GM19455 (cell line): ENCODE results near the gene SYNE1.
A peak's percentile ranks its signal among the peaks of the same experiment; 100 is the strongest.
"Not testable (repeated sequence)": the region's sequence is repeated elsewhere in the genome, so short reads cannot be mapped to it uniquely, and the experiment has no call there.

Source experiments
- ATAC-seq: cut with Tn5 transposase; IDR thresholded peaks from one replicate; pipeline ENCODE4 v1.9.1; 2021; ENCODE audit not compliant: unreplicated experiment

SYNE1 gene

GRCh38 chr6:152160346-152160745 lies 476.8 kb downstream of the SYNE1 start:
- peak; percentile 93 for ATAC-seq

- ATAC-seq: no peak
Observed at GRCh38 chr6:152155792-152156191, 481.4 kb downstream of the SYNE1 start.

- no peak for ATAC-seq
Observed at GRCh38 chr6:152154559-152155356, 482.4 kb downstream of the SYNE1 start.

GRCh38 chr6:152151920-152152319 lies 485.2 kb downstream of the SYNE1 start:
- no peak for ATAC-seq

- no peak for ATAC-seq
Observed at GRCh38 chr6:152150196-152150595, 487.0 kb downstream of the SYNE1 start.

GRCh38 chr6:152148412-152148811 lies 488.8 kb downstream of the SYNE1 start:
- ATAC-seq: no peak

- ATAC-seq: no peak
Observed at GRCh38 chr6:152147269-152147668, 489.9 kb downstream of the SYNE1 start.

- no peak for ATAC-seq
Observed at GRCh38 chr6:152146385-152146784, 490.8 kb downstream of the SYNE1 start.

GRCh38 chr6:152143359-152143758 lies 493.8 kb downstream of the SYNE1 start:
- ATAC-seq: no peak

- ATAC-seq: no peak
Observed at GRCh38 chr6:152142105-152142504, 495.1 kb downstream of the SYNE1 start.

- not testable (repeated sequence) for ATAC-seq
Observed at GRCh38 chr6:152138344-152138743, 498.8 kb downstream of the SYNE1 start.

- ATAC-seq: no peak
Observed at GRCh38 chr6:152136449-152136825, 500.7 kb downstream of the SYNE1 start.

GRCh38 chr6:152135755-152136448 lies 501.3 kb downstream of the SYNE1 start:
- ATAC-seq: no peak

GRCh38 chr6:152130441-152130840 lies 506.7 kb downstream of the SYNE1 start:
- no peak for ATAC-seq

- no peak for ATAC-seq
Observed at GRCh38 chr6:152129691-152130151, 507.4 kb downstream of the SYNE1 start.

GRCh38 chr6:152127432-152128165 lies 509.6 kb downstream of the SYNE1 start:
- ATAC-seq: no peak

- peak; percentile 79 for ATAC-seq
Observed at GRCh38 chr6:152124429-152125074, 512.6 kb downstream of the SYNE1 start.

GRCh38 chr6:152123076-152123475 lies 514.1 kb downstream of the SYNE1 start:
- ATAC-seq: no peak

GRCh38 chr6:152122434-152122833 lies 514.7 kb downstream of the SYNE1 start:
- no peak for ATAC-seq

GRCh38 chr6:152121910-152122309 lies 515.3 kb downstream of the SYNE1 start:
- ATAC-seq: no peak

GRCh38 chr6:152119831-152120230 lies 517.3 kb downstream of the SYNE1 start:
- ATAC-seq: no peak
